Activated CD8-positive, alpha-beta T cell treated with anti-CD3 and anti-CD28 coated beads for 36 hours (primary cell): ENCODE measurements around the gene SLC35G1. TPM values are rescaled to one million over a fixed set of nuclear protein-coding genes. Genes with fewer than 3 reads are reported as not detected.

ENCODE experiments used
- ATAC-seq: fragments of 200-7000 bp; cut with Tn5 transposase; one replicate; pipeline ENCODE4 v1.10.0; 2021; ENCODE audit warnings: mild to moderate bottlenecking, moderate library complexity
- CTCF ChIA-PET: fragments of 350-600 bp; sonication (Branson Sonifier 250); formaldehyde crosslinking; loops from one replicate; lab custom pipeline; 2021; ENCODE audit warnings: antibody characterized with exemption; lab: Charles Lee
- POLR2A ChIA-PET: fragments of 350-600 bp; sonication (Branson Sonifier 250); formaldehyde crosslinking; loops from one replicate; lab custom pipeline; 2021; ENCODE audit warnings: antibody characterized with exemption; lab: Charles Lee
- DNase-seq: peaks from one replicate; pipeline ENCODE4 v3.0.0-alpha.2; 2020
- H3K27ac Mint-ChIP-seq: one replicate; pipeline ENCODE4 v1.8.0; 2021; ENCODE audit warnings: mild to moderate bottlenecking, mixed read lengths
- H3K27me3 Mint-ChIP-seq: one replicate; pipeline ENCODE4 v1.8.0; 2021; ENCODE audit warnings: mixed read lengths
- H3K36me3 Mint-ChIP-seq: one replicate; pipeline ENCODE4 v1.8.0; 2021; ENCODE audit warnings: low read depth, mixed read lengths
- H3K4me1 Mint-ChIP-seq: one replicate; pipeline ENCODE4 v1.8.0; 2021; ENCODE audit warnings: low read depth, mixed read lengths
- H3K4me3 Mint-ChIP-seq: one replicate; pipeline ENCODE4 v1.8.0; 2021; ENCODE audit warnings: mild to moderate bottlenecking, moderate library complexity, mixed read lengths
- H3K9me3 Mint-ChIP-seq: one replicate; pipeline ENCODE4 v1.8.0; 2021; ENCODE audit warnings: mixed read lengths
- CTCF ChIP-seq: fragments of 200-600 bp; IDR thresholded peaks from one replicate; pipeline ENCODE4 v1.8.0; 2022; ENCODE audit warnings: antibody characterized with exemption, mild to moderate bottlenecking
- intact Hi-C: fragments of 100-400 bp; cut with micrococcal nuclease; formaldehyde crosslinking; loops from one replicate; pipeline ENCODE4 v1.10.0; 2022
- total RNA-seq, 2 experiments: library from RNA; stranded (reverse); gene quantifications; one replicate each; pipeline ENCODE4 v1.2.3, GENCODE V29; 2021

The SLC35G1 gene, protein sequence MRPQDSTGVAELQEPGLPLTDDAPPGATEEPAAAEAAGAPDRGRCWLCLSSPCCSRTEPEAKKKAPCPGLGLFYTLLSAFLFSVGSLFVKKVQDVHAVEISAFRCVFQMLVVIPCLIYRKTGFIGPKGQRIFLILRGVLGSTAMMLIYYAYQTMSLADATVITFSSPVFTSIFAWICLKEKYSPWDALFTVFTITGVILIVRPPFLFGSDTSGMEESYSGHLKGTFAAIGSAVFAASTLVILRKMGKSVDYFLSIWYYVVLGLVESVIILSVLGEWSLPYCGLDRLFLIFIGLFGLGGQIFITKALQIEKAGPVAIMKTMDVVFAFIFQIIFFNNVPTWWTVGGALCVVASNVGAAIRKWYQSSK
- total RNA-seq: 1 to 10 TPM; 2.0 to 3.2 TPM

GRCh38 chr10:93893646-93894515 lies at the start of gene SLC35G1:
Gene SLC35G1 (plus strand): TSS chr10:93893978. CDS start chr10:93894034, 56 bp downstream.
- POLR2A ChIA-PET: interaction anchor here (1.0 kb wide), 1 partner anchor 10 kb away, joined by 3 read pairs; no protein-coding TSS in a partner anchor
- Mint-ChIP-seq H3K36me3 (peaks cover 1% of the 10 kb centered on the region), H3K9me3 (no peaks in the 10 kb centered on the region), H3K27me3 (peaks cover 4% of the 10 kb centered on the region), H3K27ac (peak within 1 kb of the TSS; percentile 63), H3K4me1 (peaks cover 25% of the 10 kb centered on the region), H3K4me3 (peak within 1 kb of the TSS; percentile 74)
- ATAC-seq (peak; percentile 96), DNase-seq (peak; percentile 64)
- TF ChIP-seq CTCF: no peak
- intact Hi-C loops: no loop called here
- CTCF ChIA-PET: interaction anchor here (1.0 to 1.1 kb wide), 2 partner anchors 15 to 35 kb away, joined by 4 read pairs; no protein-coding TSS in a partner anchor

GRCh38 chr10:93844979-93845626 lies 48.7 kb upstream of the SLC35G1 start:
- intact Hi-C loops: no loop called here
- POLR2A ChIA-PET: no interaction called here

GRCh38 chr10:93849593-93849992 lies 44.2 kb upstream of the SLC35G1 start:
- ATAC-seq (no peak), DNase-seq (no peak)
- intact Hi-C loops: no loop called here
- H3K4me1 Mint-ChIP-seq: no peaks in the 10 kb centered on the region
- H3K27ac Mint-ChIP-seq: no peak overlapping the region
- no peaks in the 10 kb centered on the region for H3K36me3 Mint-ChIP-seq
- no peaks in the 10 kb centered on the region for H3K9me3 Mint-ChIP-seq
- H3K4me3 Mint-ChIP-seq: no peak overlapping the region
- ChIA-PET CTCF (no interaction called here), POLR2A (no interaction called here)
- peaks cover 1% of the 10 kb centered on the region for H3K27me3 Mint-ChIP-seq
- TF ChIP-seq CTCF: no peak

More at GRCh38 chr10:93844979-93845626, 48.7 kb upstream of the SLC35G1 start:
- no peak for TF ChIP-seq CTCF
- Mint-ChIP-seq H3K4me3 (no peak overlapping the region), H3K27ac (no peak overlapping the region), H3K27me3 (no peaks in the 10 kb centered on the region), H3K4me1 (no peaks in the 10 kb centered on the region), H3K36me3 (no peaks in the 10 kb centered on the region), H3K9me3 (no peaks in the 10 kb centered on the region)
- ATAC-seq: no peak
- CTCF ChIA-PET: interaction anchor here (1.5 kb wide), 1 partner anchor 14 kb away, joined by 3 read pairs; no protein-coding TSS in a partner anchor
- no peak for DNase-seq

GRCh38 chr10:93850031-93851015 lies 43.5 kb upstream of the SLC35G1 start:
- ATAC-seq (no peak), DNase-seq (no peak)
- CTCF ChIA-PET: interaction anchor here (1.1 kb wide), 1 partner anchor 8 kb away, joined by 3 read pairs; no protein-coding TSS in a partner anchor
- Mint-ChIP-seq H3K27ac (no peak overlapping the region), H3K4me1 (no peaks in the 10 kb centered on the region), H3K27me3 (peaks cover 1% of the 10 kb centered on the region), H3K9me3 (no peaks in the 10 kb centered on the region), H3K4me3 (no peak overlapping the region), H3K36me3 (no peaks in the 10 kb centered on the region)
- no peak for TF ChIP-seq CTCF
- intact Hi-C loops: no loop called here
- POLR2A ChIA-PET: no interaction called here
